Measurements from ENCODE around the gene ASF1B.

The ASF1B gene

GRCh38 chr19:14138576-14139265 lies 2.3 kb upstream of the ASF1B start:
- no peak for DNase-seq (ENCODE audit: low read depth)

- no peak for DNase-seq (ENCODE audit: low read depth)
Observed at GRCh38 chr19:14135985-14136508, 342 bp downstream of the ASF1B start.

- no peak for DNase-seq (ENCODE audit: low read depth)
Observed at GRCh38 chr19:14135355-14135754, 1.0 kb downstream of the ASF1B start.

GRCh38 chr19:14127929-14128509 lies 8.4 kb downstream of the ASF1B start:
- DNase-seq (ENCODE audit: low read depth), result no peak

GRCh38 chr19:14127176-14127575 lies 9.2 kb downstream of the ASF1B start:
- no peak for DNase-seq (ENCODE audit: low read depth)

GRCh38 chr19:14122924-14123323 lies 13.5 kb downstream of the ASF1B start:
- no peak for DNase-seq (ENCODE audit: low read depth)

GRCh38 chr19:14120497-14120780 lies 15.9 kb downstream of the ASF1B start:
- DNase-seq (ENCODE audit: low read depth), result no peak

- no peak for DNase-seq (ENCODE audit: low read depth)
Observed at GRCh38 chr19:14119644-14120496, 16.5 kb downstream of the ASF1B start.

- DNase-seq (ENCODE audit: low read depth), result no peak
Observed at GRCh38 chr19:14119146-14119545, 17.2 kb downstream of the ASF1B start.

GRCh38 chr19:14118165-14119051 lies 18.0 kb downstream of the ASF1B start:
- DNase-seq (ENCODE audit: low read depth), result no peak

GRCh38 chr19:14117668-14118164 lies 18.7 kb downstream of the ASF1B start, which contains the start of gene PRKACA:
PRKACA (minus strand) TSS chr19:14117762; CDS start chr19:14117547, 215 bp downstream.
- DNase-seq (ENCODE audit: low read depth), result peak; percentile 95

GRCh38 chr19:14116918-14117578 lies 19.3 kb downstream of the ASF1B start:
- no peak for DNase-seq (ENCODE audit: low read depth)

GRCh38 chr19:14116525-14116917 lies 19.9 kb downstream of the ASF1B start:
- no peak for DNase-seq (ENCODE audit: low read depth)

GRCh38 chr19:14115756-14116155 lies 20.6 kb downstream of the ASF1B start:
- DNase-seq (ENCODE audit: low read depth), result no peak

- no peak for DNase-seq (ENCODE audit: low read depth)
Observed at GRCh38 chr19:14114854-14115253, 21.5 kb downstream of the ASF1B start.

GRCh38 chr19:14114439-14114838 lies 21.9 kb downstream of the ASF1B start:
- DNase-seq (ENCODE audit: low read depth), result no peak

- DNase-seq (ENCODE audit: low read depth), result no peak
Observed at GRCh38 chr19:14113762-14114414, 22.5 kb downstream of the ASF1B start.

- no peak for DNase-seq (ENCODE audit: low read depth)
Observed at GRCh38 chr19:14112809-14113385, 23.5 kb downstream of the ASF1B start.

GRCh38 chr19:14112051-14112808 lies 24.2 kb downstream of the ASF1B start:
- no peak for DNase-seq (ENCODE audit: low read depth)

Data from GM04503 (cell line).